ENCODE measurements around the gene SP3. TPM values are rescaled to one million over a fixed set of nuclear protein-coding genes. Genes with fewer than 3 reads are reported as not detected.

The SP3 gene
- polyA plus RNA-seq, 1 donor, result 76.4 TPM

GRCh38 chr2:173929441-173929840 lies 35.7 kb downstream of the SP3 start:
- WGBS (ENCODE audit: insufficient coverage, low lambda C conversion rate), result no CpG with 5 or more reads among the region's 1 CpG
- peaks cover 12% of the 10 kb centered on the region for H3K36me3 ChIP-seq (ENCODE audit: control insufficient read depth, insufficient read depth, low read length)

GRCh38 chr2:173926875-173927274 lies 38.3 kb downstream of the SP3 start:
- no peak for DNase-seq
- peaks cover 6% of the 10 kb centered on the region for H3K36me3 ChIP-seq (ENCODE audit: control insufficient read depth, insufficient read depth, low read length)
- no peak overlapping the region for H3K27ac ChIP-seq (ENCODE audit: low read length)
- peaks cover 12% of the 10 kb centered on the region for H3K4me1 ChIP-seq (ENCODE audit: control insufficient read depth, insufficient read depth, low read length)
- H3K27me3 ChIP-seq (ENCODE audit: control insufficient read depth, insufficient read depth, low read length), result no peaks in the 10 kb centered on the region
- no peaks in the 10 kb centered on the region for H3K9me3 ChIP-seq (ENCODE audit: control insufficient read depth, low read depth, low read length)
- no peak overlapping the region for H3K4me3 ChIP-seq (ENCODE audit: low read length)

More at GRCh38 chr2:173929441-173929840, 35.7 kb downstream of the SP3 start:
- DNase-seq, result peak; percentile 35 to 60
- Histone ChIP-seq H3K27me3 (ENCODE audit: control insufficient read depth, insufficient read depth, low read length) (no peaks in the 10 kb centered on the region), H3K27ac (ENCODE audit: low read length) (no peak overlapping the region), H3K9me3 (ENCODE audit: control insufficient read depth, low read depth, low read length) (no peaks in the 10 kb centered on the region), H3K4me3 (ENCODE audit: low read length) (no peak overlapping the region), H3K4me1 (ENCODE audit: control insufficient read depth, insufficient read depth, low read length) (peaks cover 7% of the 10 kb centered on the region)

GRCh38 chr2:173924285-173924684 lies 40.9 kb downstream of the SP3 start:
- DNase-seq, result no peak
- H3K36me3 ChIP-seq (ENCODE audit: control insufficient read depth, insufficient read depth, low read length), result peaks cover 11% of the 10 kb centered on the region
- no peak overlapping the region for H3K4me3 ChIP-seq (ENCODE audit: low read length)
- no peaks in the 10 kb centered on the region for H3K9me3 ChIP-seq (ENCODE audit: control insufficient read depth, low read depth, low read length)
- H3K27me3 ChIP-seq (ENCODE audit: control insufficient read depth, insufficient read depth, low read length), result no peaks in the 10 kb centered on the region
- H3K27ac ChIP-seq (ENCODE audit: low read length), result no peak overlapping the region
- no CpG with 5 or more reads among the region's 2 CpGs for WGBS (ENCODE audit: insufficient coverage, low lambda C conversion rate)
- peaks cover 8% of the 10 kb centered on the region for H3K4me1 ChIP-seq (ENCODE audit: control insufficient read depth, insufficient read depth, low read length)

- DNase-seq, result no peak
- H3K27ac ChIP-seq (ENCODE audit: low read length), result peak overlapping the region; percentile 46
- H3K27me3 ChIP-seq (ENCODE audit: control insufficient read depth, insufficient read depth, low read length), result no peaks in the 10 kb centered on the region
- H3K9me3 ChIP-seq (ENCODE audit: control insufficient read depth, low read depth, low read length), result no peaks in the 10 kb centered on the region
- no peak overlapping the region for H3K4me3 ChIP-seq (ENCODE audit: low read length)
- H3K4me1 ChIP-seq (ENCODE audit: control insufficient read depth, insufficient read depth, low read length), result peaks cover 5% of the 10 kb centered on the region
- peaks cover 10% of the 10 kb centered on the region for H3K36me3 ChIP-seq (ENCODE audit: control insufficient read depth, insufficient read depth, low read length)
Observed at GRCh38 chr2:173922760-173923159, 42.4 kb downstream of the SP3 start.

GRCh38 chr2:173922068-173922467 lies 43.1 kb downstream of the SP3 start:
- Histone ChIP-seq H3K4me1 (ENCODE audit: control insufficient read depth, insufficient read depth, low read length) (peaks cover 5% of the 10 kb centered on the region), H3K9me3 (ENCODE audit: control insufficient read depth, low read depth, low read length) (no peaks in the 10 kb centered on the region), H3K27me3 (ENCODE audit: control insufficient read depth, insufficient read depth, low read length) (no peaks in the 10 kb centered on the region), H3K4me3 (ENCODE audit: low read length) (no peak overlapping the region), H3K36me3 (ENCODE audit: control insufficient read depth, insufficient read depth, low read length) (peaks cover 13% of the 10 kb centered on the region), H3K27ac (ENCODE audit: low read length) (no peak overlapping the region)
- DNase-seq, result no peak

- no peak for DNase-seq
- H3K27ac ChIP-seq (ENCODE audit: low read length), result no peak overlapping the region
- H3K27me3 ChIP-seq (ENCODE audit: control insufficient read depth, insufficient read depth, low read length), result no peaks in the 10 kb centered on the region
- peaks cover 31% of the 10 kb centered on the region for H3K36me3 ChIP-seq (ENCODE audit: control insufficient read depth, insufficient read depth, low read length)
- no peaks in the 10 kb centered on the region for H3K4me1 ChIP-seq (ENCODE audit: control insufficient read depth, insufficient read depth, low read length)
- H3K9me3 ChIP-seq (ENCODE audit: control insufficient read depth, low read depth, low read length), result no peaks in the 10 kb centered on the region
- WGBS (ENCODE audit: insufficient coverage, low lambda C conversion rate), result 83% methylated on average over 1 of the region's 3 CpGs
- no peak overlapping the region for H3K4me3 ChIP-seq (ENCODE audit: low read length)
Observed at GRCh38 chr2:173914055-173914927, 50.9 kb downstream of the SP3 start.

GRCh38 chr2:173909846-173910245 lies 55.3 kb downstream of the SP3 start:
- Histone ChIP-seq H3K27ac (ENCODE audit: low read length) (no peak overlapping the region), H3K36me3 (ENCODE audit: control insufficient read depth, insufficient read depth, low read length) (peaks cover 36% of the 10 kb centered on the region), H3K4me3 (ENCODE audit: low read length) (no peak overlapping the region), H3K27me3 (ENCODE audit: control insufficient read depth, insufficient read depth, low read length) (no peaks in the 10 kb centered on the region), H3K9me3 (ENCODE audit: control insufficient read depth, low read depth, low read length) (no peaks in the 10 kb centered on the region), H3K4me1 (ENCODE audit: control insufficient read depth, insufficient read depth, low read length) (no peaks in the 10 kb centered on the region)
- no peak for DNase-seq
- WGBS (ENCODE audit: insufficient coverage, low lambda C conversion rate), result no CpG with 5 or more reads among the region's 5 CpGs

- H3K36me3 ChIP-seq (ENCODE audit: control insufficient read depth, insufficient read depth, low read length), result peaks cover 31% of the 10 kb centered on the region
Observed at GRCh38 chr2:173906626-173907025, 58.5 kb downstream of the SP3 start.

GRCh38 chr2:173903601-173904394 lies 61.4 kb downstream of the SP3 start:
- Histone ChIP-seq H3K27ac (ENCODE audit: low read length) (no peak overlapping the region), H3K4me3 (ENCODE audit: low read length) (no peak overlapping the region), H3K27me3 (ENCODE audit: control insufficient read depth, insufficient read depth, low read length) (no peaks in the 10 kb centered on the region), H3K36me3 (ENCODE audit: control insufficient read depth, insufficient read depth, low read length) (peaks cover 23% of the 10 kb centered on the region), H3K9me3 (ENCODE audit: control insufficient read depth, low read depth, low read length) (no peaks in the 10 kb centered on the region), H3K4me1 (ENCODE audit: control insufficient read depth, insufficient read depth, low read length) (no peaks in the 10 kb centered on the region)
- no peak for DNase-seq
- WGBS (ENCODE audit: insufficient coverage, low lambda C conversion rate), result 100% methylated on average over 1 of the region's 13 CpGs

More at GRCh38 chr2:173906626-173907025, 58.5 kb downstream of the SP3 start:
- Histone ChIP-seq H3K27me3 (ENCODE audit: control insufficient read depth, insufficient read depth, low read length) (no peaks in the 10 kb centered on the region), H3K9me3 (ENCODE audit: control insufficient read depth, low read depth, low read length) (no peaks in the 10 kb centered on the region), H3K4me3 (ENCODE audit: low read length) (no peak overlapping the region), H3K4me1 (ENCODE audit: control insufficient read depth, insufficient read depth, low read length) (no peaks in the 10 kb centered on the region), H3K27ac (ENCODE audit: low read length) (no peak overlapping the region)
- no peak for DNase-seq
- no CpG with 5 or more reads among the region's 1 CpG for WGBS (ENCODE audit: insufficient coverage, low lambda C conversion rate)

GRCh38 chr2:173898996-173899395 lies 66.2 kb downstream of the SP3 start:
- H3K36me3 ChIP-seq (ENCODE audit: control insufficient read depth, insufficient read depth, low read length), result peaks cover 4% of the 10 kb centered on the region
- peaks cover 3% of the 10 kb centered on the region for H3K4me1 ChIP-seq (ENCODE audit: control insufficient read depth, insufficient read depth, low read length)
- no peak overlapping the region for H3K4me3 ChIP-seq (ENCODE audit: low read length)
- DNase-seq, result no peak
- WGBS (ENCODE audit: insufficient coverage, low lambda C conversion rate), result no CpG with 5 or more reads among the region's 12 CpGs
- H3K9me3 ChIP-seq (ENCODE audit: control insufficient read depth, low read depth, low read length), result no peaks in the 10 kb centered on the region
- H3K27ac ChIP-seq (ENCODE audit: low read length), result no peak overlapping the region
- H3K27me3 ChIP-seq (ENCODE audit: control insufficient read depth, insufficient read depth, low read length), result no peaks in the 10 kb centered on the region
